Osteoblast (primary cell): ENCODE measurements around the gene CAPZB. TPM values are rescaled to one million over a fixed set of nuclear protein-coding genes. Genes with fewer than 3 reads are reported as not detected.

ENCODE experiments used
- DNase-seq: peaks from one replicate; pipeline ENCODE4 v3.0.0; 2011; ENCODE audit warnings: low spot score, mixed read lengths; ENCODE audit not compliant: insufficient read length; ENCODE audit errors: missing footprints
- H2AFZ ChIP-seq: 2 replicates; pipeline ENCODE4 v1.6.0; 2011; ENCODE audit warnings: mild to moderate bottlenecking, low read length
- H3K27ac ChIP-seq: 2 replicates; pipeline ENCODE4 v1.5.1; 2011; ENCODE audit warnings: mild to moderate bottlenecking, low read depth, low read length, moderate library complexity
- H3K27me3 ChIP-seq: 2 replicates; pipeline ENCODE4 v1.6.0; 2012; ENCODE audit warnings: mild to moderate bottlenecking, control low read depth, inconsistent platforms, low read length, moderate library complexity; ENCODE audit not compliant: insufficient read depth
- H3K36me3 ChIP-seq: 2 replicates; pipeline ENCODE4 v1.5.1; 2011; ENCODE audit warnings: mild to moderate bottlenecking, low read length, control low read depth, moderate library complexity; ENCODE audit not compliant: insufficient read depth
- H3K4me1 ChIP-seq: 2 replicates; pipeline ENCODE4 v1.5.1; 2011; ENCODE audit warnings: mild to moderate bottlenecking, low read length, control low read depth, moderate library complexity; ENCODE audit not compliant: insufficient read depth
- H3K4me2 ChIP-seq: 2 replicates; pipeline ENCODE4 v1.6.0; 2011; ENCODE audit warnings: mild to moderate bottlenecking, low read length; ENCODE audit not compliant: insufficient read depth
- H3K4me3 ChIP-seq: fragments of 200-600 bp; sonication (generic); 3 replicates; pipeline ENCODE4 v1.5.1; 2012; ENCODE audit warnings: mild to moderate bottlenecking, low read length, inconsistent platforms; ENCODE audit not compliant: insufficient read depth
- H3K79me2 ChIP-seq: 2 replicates; pipeline ENCODE4 v1.6.0; 2012; ENCODE audit warnings: mild to moderate bottlenecking, low read length, control low read depth, inconsistent platforms; ENCODE audit not compliant: insufficient read depth
- H3K9me3 ChIP-seq: 2 replicates; pipeline ENCODE4 v1.5.1; 2011; ENCODE audit warnings: low read depth, low read length, control low read depth
- H4K20me1 ChIP-seq: 2 replicates; pipeline ENCODE4 v1.6.0; 2012; ENCODE audit warnings: mild to moderate bottlenecking, low read length, control low read depth; ENCODE audit not compliant: insufficient read depth
- total RNA-seq: library from RNA; depleted of rRNA; stranded (reverse); fragments of >200 nt; gene quantifications from 2 replicates; pipeline ENCODE4 v1.2.3, GENCODE V29; 2012
- TF ChIP-seq, protein P1 (sequence below): IDR thresholded peaks from 2 replicates; pipeline ENCODE4 v1.5.1; 2011; ENCODE audit warnings: mild to moderate bottlenecking, low read depth, low read length, moderate library complexity; ENCODE audit errors: extremely low read depth

Gene CAPZB
- total RNA-seq, 1 donor, result 217 TPM

DNA sequence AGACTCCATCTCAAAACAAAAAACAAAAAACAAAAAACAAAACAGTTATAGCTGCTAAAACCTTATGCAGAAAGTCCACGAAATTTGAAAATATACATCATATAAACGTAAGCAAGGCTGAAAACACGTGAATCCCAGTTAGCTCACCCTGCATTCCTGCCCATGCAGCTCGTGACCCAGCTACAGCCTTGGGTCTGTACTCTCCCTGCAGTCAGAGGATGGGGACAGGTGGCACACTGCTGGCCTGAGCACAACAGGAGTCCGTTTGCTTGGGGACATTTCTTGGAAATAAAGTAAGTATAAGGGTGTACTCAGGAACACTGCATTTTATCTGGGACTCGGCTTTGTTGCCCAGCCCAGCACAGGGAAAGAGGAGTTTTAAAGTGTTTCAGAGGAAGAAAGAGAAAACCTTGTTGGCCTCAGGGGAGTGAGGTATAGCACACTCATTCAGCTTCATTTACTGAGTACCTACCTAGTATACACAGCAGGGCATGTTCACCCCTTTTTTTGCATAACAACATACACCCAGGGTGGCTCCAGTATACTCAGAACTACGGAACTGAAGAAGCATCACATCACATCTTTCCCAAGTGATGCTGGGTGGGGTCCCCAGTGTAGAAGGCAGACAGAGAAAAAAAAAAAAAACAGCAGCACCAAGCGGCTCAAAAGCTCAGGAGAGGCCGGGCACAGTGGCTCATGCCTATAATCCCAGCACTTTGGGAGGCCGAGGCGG is 44.1 kb downstream of the CAPZB start:
- peaks cover 37% of the 10 kb centered on the region for H4K20me1 ChIP-seq

DNA sequence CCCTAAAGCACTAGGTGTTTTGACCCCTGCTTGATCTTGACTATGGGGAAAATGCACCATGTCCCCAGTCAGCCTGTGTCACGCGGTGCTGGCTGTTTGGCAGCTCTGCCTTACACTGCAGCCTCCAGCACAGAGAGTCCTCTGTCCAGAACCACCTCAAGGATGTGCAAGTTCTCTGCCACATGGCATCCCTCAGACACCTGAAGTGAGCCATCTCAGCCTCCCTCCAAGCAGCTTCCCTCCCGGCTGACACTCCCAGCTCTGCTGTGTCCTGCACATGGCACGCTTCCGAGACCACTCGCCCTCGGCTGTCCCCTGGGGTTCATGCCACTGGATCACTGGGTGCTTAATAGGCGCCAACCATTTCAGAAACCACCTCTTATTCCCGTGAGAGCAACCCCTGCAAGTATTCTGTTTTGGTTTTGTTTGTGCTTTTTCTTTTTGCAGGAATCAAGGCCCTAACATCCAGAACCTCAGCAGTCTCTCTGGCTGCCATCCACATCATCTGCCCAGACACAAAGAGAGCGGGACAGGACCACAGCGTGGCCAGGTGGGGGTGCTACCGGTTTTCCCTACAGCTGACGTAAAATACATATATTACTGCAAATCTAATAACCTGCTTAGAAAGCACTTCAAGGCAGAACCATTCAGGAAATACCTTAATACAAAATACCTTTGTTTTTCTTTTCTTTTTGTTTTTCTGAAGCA is 45.7 kb downstream of the CAPZB start:
- Histone ChIP-seq H3K4me3 (no peak overlapping the region), H3K4me1 (peaks cover 64% of the 10 kb centered on the region), H3K4me2 (no peak overlapping the region), H3K36me3 (peaks cover 20% of the 10 kb centered on the region), H3K27ac (peak overlapping the region; percentile 62), H2AFZ (no peak overlapping the region), H4K20me1 (peaks cover 48% of the 10 kb centered on the region), H3K27me3 (no peaks in the 10 kb centered on the region), H3K9me3 (no peaks in the 10 kb centered on the region), H3K79me2 (peaks cover 92% of the 10 kb centered on the region)
- no peak for DNase-seq
- TF ChIP-seq, protein P1, sequence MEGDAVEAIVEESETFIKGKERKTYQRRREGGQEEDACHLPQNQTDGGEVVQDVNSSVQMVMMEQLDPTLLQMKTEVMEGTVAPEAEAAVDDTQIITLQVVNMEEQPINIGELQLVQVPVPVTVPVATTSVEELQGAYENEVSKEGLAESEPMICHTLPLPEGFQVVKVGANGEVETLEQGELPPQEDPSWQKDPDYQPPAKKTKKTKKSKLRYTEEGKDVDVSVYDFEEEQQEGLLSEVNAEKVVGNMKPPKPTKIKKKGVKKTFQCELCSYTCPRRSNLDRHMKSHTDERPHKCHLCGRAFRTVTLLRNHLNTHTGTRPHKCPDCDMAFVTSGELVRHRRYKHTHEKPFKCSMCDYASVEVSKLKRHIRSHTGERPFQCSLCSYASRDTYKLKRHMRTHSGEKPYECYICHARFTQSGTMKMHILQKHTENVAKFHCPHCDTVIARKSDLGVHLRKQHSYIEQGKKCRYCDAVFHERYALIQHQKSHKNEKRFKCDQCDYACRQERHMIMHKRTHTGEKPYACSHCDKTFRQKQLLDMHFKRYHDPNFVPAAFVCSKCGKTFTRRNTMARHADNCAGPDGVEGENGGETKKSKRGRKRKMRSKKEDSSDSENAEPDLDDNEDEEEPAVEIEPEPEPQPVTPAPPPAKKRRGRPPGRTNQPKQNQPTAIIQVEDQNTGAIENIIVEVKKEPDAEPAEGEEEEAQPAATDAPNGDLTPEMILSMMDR, result peak; percentile 11

More for the DNA sequence above, 44.1 kb downstream of the CAPZB start:
- DNase-seq, result no peak
- Histone ChIP-seq H3K27me3 (no peaks in the 10 kb centered on the region), H3K79me2 (peaks cover 99% of the 10 kb centered on the region), H3K27ac (peak overlapping the region; percentile 50), H3K36me3 (peaks cover 20% of the 10 kb centered on the region), H3K9me3 (no peaks in the 10 kb centered on the region), H3K4me2 (no peak overlapping the region), H3K4me1 (peaks cover 59% of the 10 kb centered on the region), H2AFZ (no peak overlapping the region), H3K4me3 (no peak overlapping the region)
- TF ChIP-seq, protein P1, result no peak

DNA sequence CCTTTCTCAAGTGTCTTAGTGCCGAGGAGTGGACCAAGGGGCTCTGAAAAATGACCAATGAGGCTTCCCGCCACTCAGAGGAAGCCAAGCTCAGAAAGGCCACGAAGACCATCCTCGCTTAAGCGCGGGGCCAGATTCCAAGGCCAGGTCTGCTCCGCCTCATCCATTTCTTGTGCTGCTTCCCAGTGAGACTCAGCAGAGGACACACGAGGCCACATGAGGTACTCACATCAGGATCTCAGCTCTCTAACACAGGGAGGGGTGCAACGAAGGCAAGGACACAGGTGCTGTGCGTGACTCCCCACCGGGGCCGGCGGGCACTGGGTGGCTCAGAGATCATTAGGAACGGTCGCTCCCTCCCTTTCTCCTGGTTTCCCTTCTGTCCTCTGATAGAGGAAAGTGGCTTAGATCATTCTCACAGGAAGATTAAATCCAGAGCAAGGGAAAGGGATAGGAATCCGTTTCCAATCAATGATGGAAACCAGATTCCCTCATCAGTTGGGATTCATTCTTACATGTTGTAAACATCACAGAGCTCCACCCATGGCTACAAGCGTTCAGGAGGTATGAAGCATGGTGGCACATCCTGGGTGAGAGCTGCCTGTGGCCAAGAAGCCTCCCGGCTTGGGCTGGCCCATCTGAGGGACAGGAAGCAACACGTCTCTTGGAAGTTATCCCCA is 46.7 kb downstream of the CAPZB start:
- TF ChIP-seq, protein P1, result no peak
- H3K79me2 ChIP-seq, result peaks cover 92% of the 10 kb centered on the region
- H3K27ac ChIP-seq, result peak overlapping the region; percentile 77
- H3K4me3 ChIP-seq, result no peak overlapping the region
- no peak overlapping the region for H3K4me2 ChIP-seq
- H3K9me3 ChIP-seq, result no peaks in the 10 kb centered on the region
- DNase-seq, result no peak
- H3K36me3 ChIP-seq, result peaks cover 20% of the 10 kb centered on the region
- H4K20me1 ChIP-seq, result peaks cover 51% of the 10 kb centered on the region
- no peak overlapping the region for H2AFZ ChIP-seq
- no peaks in the 10 kb centered on the region for H3K27me3 ChIP-seq
- peaks cover 74% of the 10 kb centered on the region for H3K4me1 ChIP-seq

DNA sequence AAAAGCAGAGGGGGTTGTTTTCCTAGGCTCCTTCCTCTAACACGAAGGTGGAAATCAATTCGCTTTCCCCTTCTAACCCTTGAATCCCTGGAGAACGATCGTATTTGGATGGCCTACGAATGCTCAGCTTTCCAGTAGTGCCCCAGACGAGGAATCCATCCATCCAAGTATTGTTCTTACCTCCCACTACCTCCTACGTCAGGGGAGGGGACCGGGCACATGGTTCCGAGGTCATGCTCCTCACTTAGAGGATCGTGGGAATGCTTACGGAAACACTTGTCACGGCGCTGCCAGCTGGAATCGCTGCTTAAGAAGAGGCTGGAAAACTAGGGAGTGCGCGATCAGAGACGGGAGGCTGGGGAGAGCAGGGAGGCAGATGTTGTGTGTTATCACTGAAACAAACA is 47.4 kb downstream of the CAPZB start:
- H3K36me3 ChIP-seq, result peaks cover 26% of the 10 kb centered on the region
- H3K79me2 ChIP-seq, result peaks cover 92% of the 10 kb centered on the region
- TF ChIP-seq, protein P1, result no peak
- no peak for DNase-seq
- H3K4me2 ChIP-seq, result no peak overlapping the region
- H4K20me1 ChIP-seq, result peaks cover 59% of the 10 kb centered on the region
- H3K27ac ChIP-seq, result peak overlapping the region; percentile 77
- H3K9me3 ChIP-seq, result no peaks in the 10 kb centered on the region
- no peak overlapping the region for H2AFZ ChIP-seq
- H3K4me1 ChIP-seq, result peaks cover 77% of the 10 kb centered on the region
- H3K4me3 ChIP-seq, result no peak overlapping the region
- no peaks in the 10 kb centered on the region for H3K27me3 ChIP-seq
